GM23338 (cell line): ENCODE measurements around the gene KRT33B. TPM values are rescaled to one million over a fixed set of nuclear protein-coding genes. Genes with fewer than 3 reads are reported as not detected.

ENCODE experiments used
- ATAC-seq: fragments of 200-7000 bp; cut with Tn5 transposase; 3 replicates; pipeline ENCODE4 v1.9.1; 2020
- DNase-seq: peaks from one replicate; pipeline ENCODE4 v3.0.0-alpha.2; 2015; ENCODE audit warnings: low spot score
- H2AFZ ChIP-seq: fragments of 200-600 bp; sonication (generic); 2 replicates; pipeline ENCODE4 v1.8.0; 2016; ENCODE audit warnings: antibody characterized with exemption, mild to moderate bottlenecking, moderate library complexity
- H3F3A ChIP-seq: fragments of 200-600 bp; sonication (generic); replicated peaks from 2 replicates; pipeline ENCODE4 v1.8.0; 2017; ENCODE audit warnings: antibody characterized with exemption, mixed run types, low read depth
- H3K27ac ChIP-seq: fragments of 200-600 bp; sonication (generic); 2 replicates; pipeline ENCODE4 v1.6.1; 2016; ENCODE audit warnings: low read depth
- H3K27me3 ChIP-seq: fragments of 200-600 bp; sonication (generic); 2 replicates; pipeline ENCODE4 v1.8.0; 2016; ENCODE audit warnings: mild to moderate bottlenecking, mixed run types, moderate library complexity; ENCODE audit not compliant: insufficient read depth
- H3K36me3 ChIP-seq: fragments of 200-600 bp; sonication (generic); 2 replicates; pipeline ENCODE4 v1.8.0; 2016; ENCODE audit warnings: mild to moderate bottlenecking; ENCODE audit not compliant: insufficient read depth
- H3K4me1 ChIP-seq: fragments of 200-600 bp; sonication (generic); 2 replicates; pipeline ENCODE4 v1.8.0; 2016; ENCODE audit warnings: mild to moderate bottlenecking, moderate library complexity; ENCODE audit not compliant: insufficient read depth
- H3K4me2 ChIP-seq: fragments of 200-600 bp; sonication (generic); 2 replicates; pipeline ENCODE4 v1.7.1; 2017; ENCODE audit warnings: mixed run types
- H3K4me3 ChIP-seq: fragments of 200-600 bp; sonication (generic); 2 replicates; pipeline ENCODE4 v1.6.1; 2016; ENCODE audit warnings: mixed run types
- H3K79me2 ChIP-seq: fragments of 200-600 bp; sonication (generic); replicated peaks from 2 replicates; pipeline ENCODE4 v1.8.0; 2017; ENCODE audit warnings: mild to moderate bottlenecking; ENCODE audit not compliant: insufficient read depth
- H3K9me2 ChIP-seq: fragments of 200-600 bp; sonication (generic); 2 replicates; pipeline ENCODE4 v1.8.0; 2017; ENCODE audit not compliant: insufficient read depth
- H4K20me1 ChIP-seq: fragments of 200-600 bp; sonication (generic); replicated peaks from 2 replicates; pipeline ENCODE4 v1.8.0; 2017; ENCODE audit warnings: mild to moderate bottlenecking; ENCODE audit not compliant: insufficient read depth
- H3K27ac Mint-ChIP-seq: 2 replicates; pipeline ENCODE4 v1.8.0; 2020; ENCODE audit warnings: inconsistent platforms, mild to moderate bottlenecking, moderate library complexity, mixed read lengths
- H3K27me3 Mint-ChIP-seq: 3 replicates; pipeline ENCODE4 v1.8.0; 2022; ENCODE audit warnings: low read depth, mild to moderate bottlenecking, moderate library complexity, mixed read lengths, inconsistent platforms; ENCODE audit not compliant: insufficient read depth, poor library complexity
- H3K36me3 Mint-ChIP-seq: 3 replicates; pipeline ENCODE4 v1.8.0; 2021; ENCODE audit warnings: low read depth, mild to moderate bottlenecking, inconsistent platforms, moderate library complexity, mixed read lengths
- H3K4me1 Mint-ChIP-seq: 3 replicates; pipeline ENCODE4 v1.8.0; 2020; ENCODE audit warnings: mild to moderate bottlenecking, inconsistent platforms, mixed read lengths
- H3K4me3 Mint-ChIP-seq: 3 replicates; pipeline ENCODE4 v1.8.0; 2021; ENCODE audit warnings: moderate library complexity, mild to moderate bottlenecking, inconsistent platforms, mixed read lengths
- H3K9me3 Mint-ChIP-seq: 3 replicates; pipeline ENCODE4 v1.8.0; 2020; ENCODE audit warnings: moderate library complexity, mild to moderate bottlenecking, inconsistent platforms, mixed read lengths
- CREB1 ChIP-seq: fragments of 250-450 bp; sonication (Bioruptor Pico); IDR thresholded peaks from 2 replicates; pipeline ENCODE4 v1.5.0; 2020; ENCODE audit warnings: low read depth, mild to moderate bottlenecking, moderate library complexity
- CTCF ChIP-seq, 2 experiments: fragments of 200-600 bp in 1 of 2; sonication (generic) in 1 of 2; conservative IDR thresholded peaks; 2 replicates each; pipeline versions ENCODE4 v1.5.1 to v1.6.1; 2016 to 2017; ENCODE audit warnings: antibody characterized with exemption in 2 of 2, low read depth in 2 of 2, mild to moderate bottlenecking in 2 of 2, moderate library complexity in 1 of 2
- EZH2 ChIP-seq: fragments of 200-600 bp; sonication (generic); IDR thresholded peaks from one replicate; pipeline ENCODE4 v1.8.0; 2017; ENCODE audit warnings: antibody characterized with exemption, mild to moderate bottlenecking, low read depth; ENCODE audit not compliant: unreplicated experiment
- EZH2phosphoT487 ChIP-seq: fragments of 200-600 bp; sonication (generic); IDR thresholded peaks from one replicate; pipeline ENCODE4 v1.8.1; 2018; ENCODE audit warnings: antibody characterized with exemption; ENCODE audit not compliant: unreplicated experiment
- NANOG ChIP-seq: IDR thresholded peaks from 2 replicates; pipeline ENCODE4 v1.6.1; 2016; ENCODE audit warnings: antibody characterized with exemption, borderline replicate concordance
- POLR2AphosphoS5 ChIP-seq: IDR thresholded peaks from 2 replicates; pipeline ENCODE4 v1.6.1; 2016; ENCODE audit warnings: antibody characterized with exemption, low read depth
- STAT1 ChIP-seq: IDR thresholded peaks from one replicate; pipeline ENCODE4 v1.6.1; 2016; ENCODE audit warnings: antibody characterized with exemption; ENCODE audit not compliant: unreplicated experiment
- ZNF114 ChIP-seq: fragments of 250-450 bp; sonication (Bioruptor Pico); IDR thresholded peaks from 2 replicates; pipeline ENCODE4 v1.5.0; 2020; ENCODE audit warnings: mild to moderate bottlenecking, moderate library complexity
- ZNF462 ChIP-seq: fragments of 250-450 bp; sonication (Bioruptor Pico); IDR thresholded peaks from 2 replicates; pipeline ENCODE4 v1.5.0; 2020; ENCODE audit warnings: mild to moderate bottlenecking, moderate library complexity
- polyA plus RNA-seq: library from polyadenylated mRNA; unstranded; fragments of >200 nt; fragmentation: Nextera tagmentation; extraction: Ambion mirVana; gene quantifications from 2 replicates; pipeline ENCODE4 v1.2.1, GENCODE V29; 2016
- total RNA-seq: library from RNA; depleted of rRNA; stranded (reverse); fragments of >200 nt; shearing (Covaris generic); gene quantifications from 2 replicates; pipeline ENCODE4 v1.2.3, GENCODE V29; 2014
- TF ChIP-seq, protein P1 (sequence below): IDR thresholded peaks from one replicate; pipeline ENCODE4 v1.6.1; 2018; ENCODE audit warnings: antibody characterized with exemption; ENCODE audit not compliant: unreplicated experiment

Gene KRT33B
- total and polyA plus RNA-seq, 2 experiments from 2014 or later, result not detected

DNA sequence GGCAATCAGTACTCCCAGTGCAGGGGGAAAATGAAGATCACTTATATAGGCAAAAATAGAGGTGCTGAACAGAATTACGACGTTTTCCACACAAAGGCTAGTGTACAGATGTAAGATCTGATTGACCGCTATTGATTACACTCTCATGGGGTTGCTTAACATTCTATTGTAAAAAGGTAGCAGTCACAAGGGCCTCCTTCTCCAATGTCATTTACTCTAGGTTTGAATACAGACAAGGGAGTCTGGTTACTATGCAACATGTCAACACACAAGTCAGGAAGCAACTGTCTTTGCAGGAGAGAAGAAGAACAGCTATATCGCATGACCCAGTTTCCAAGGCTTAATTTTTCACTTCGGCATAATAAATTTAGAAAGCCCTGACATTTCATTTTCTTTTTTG, 46.9 kb upstream of the KRT33B start (continued):
- TF ChIP-seq, protein P1, sequence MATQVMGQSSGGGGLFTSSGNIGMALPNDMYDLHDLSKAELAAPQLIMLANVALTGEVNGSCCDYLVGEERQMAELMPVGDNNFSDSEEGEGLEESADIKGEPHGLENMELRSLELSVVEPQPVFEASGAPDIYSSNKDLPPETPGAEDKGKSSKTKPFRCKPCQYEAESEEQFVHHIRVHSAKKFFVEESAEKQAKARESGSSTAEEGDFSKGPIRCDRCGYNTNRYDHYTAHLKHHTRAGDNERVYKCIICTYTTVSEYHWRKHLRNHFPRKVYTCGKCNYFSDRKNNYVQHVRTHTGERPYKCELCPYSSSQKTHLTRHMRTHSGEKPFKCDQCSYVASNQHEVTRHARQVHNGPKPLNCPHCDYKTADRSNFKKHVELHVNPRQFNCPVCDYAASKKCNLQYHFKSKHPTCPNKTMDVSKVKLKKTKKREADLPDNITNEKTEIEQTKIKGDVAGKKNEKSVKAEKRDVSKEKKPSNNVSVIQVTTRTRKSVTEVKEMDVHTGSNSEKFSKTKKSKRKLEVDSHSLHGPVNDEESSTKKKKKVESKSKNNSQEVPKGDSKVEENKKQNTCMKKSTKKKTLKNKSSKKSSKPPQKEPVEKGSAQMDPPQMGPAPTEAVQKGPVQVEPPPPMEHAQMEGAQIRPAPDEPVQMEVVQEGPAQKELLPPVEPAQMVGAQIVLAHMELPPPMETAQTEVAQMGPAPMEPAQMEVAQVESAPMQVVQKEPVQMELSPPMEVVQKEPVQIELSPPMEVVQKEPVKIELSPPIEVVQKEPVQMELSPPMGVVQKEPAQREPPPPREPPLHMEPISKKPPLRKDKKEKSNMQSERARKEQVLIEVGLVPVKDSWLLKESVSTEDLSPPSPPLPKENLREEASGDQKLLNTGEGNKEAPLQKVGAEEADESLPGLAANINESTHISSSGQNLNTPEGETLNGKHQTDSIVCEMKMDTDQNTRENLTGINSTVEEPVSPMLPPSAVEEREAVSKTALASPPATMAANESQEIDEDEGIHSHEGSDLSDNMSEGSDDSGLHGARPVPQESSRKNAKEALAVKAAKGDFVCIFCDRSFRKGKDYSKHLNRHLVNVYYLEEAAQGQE, result no peak
- no peak for TF ChIP-seq ZNF114 (CRISPR knock-in tag)
- TF ChIP-seq EZH2, result no peak

GRCh38 chr17:41415833-41416335, 46.3 kb upstream of the KRT33B start:
- no peaks in the 10 kb centered on the region for H3K27me3 ChIP-seq
- H3K36me3 Mint-ChIP-seq, result no peaks in the 10 kb centered on the region
- H3K27ac Mint-ChIP-seq, result no peak overlapping the region
- no peak overlapping the region for H3K4me2 ChIP-seq
- DNase-seq (no peak), ATAC-seq (no peak)
- no peak overlapping the region for H3K4me3 Mint-ChIP-seq
- H3K9me3 Mint-ChIP-seq, result no peaks in the 10 kb centered on the region
- peaks cover 12% of the 10 kb centered on the region; the same call in 1 of the 2 replicates for H3K4me1 ChIP-seq
- H3K27ac ChIP-seq, result no peak overlapping the region
- H3K36me3 ChIP-seq, result no peaks in the 10 kb centered on the region
- H3K27me3 Mint-ChIP-seq, result no peaks in the 10 kb centered on the region
- H4K20me1 ChIP-seq, result no peaks in the 10 kb centered on the region
- H3K4me3 ChIP-seq, result no peak overlapping the region
- H3K4me1 Mint-ChIP-seq, result peaks cover 31% of the 10 kb centered on the region
- H2AFZ ChIP-seq, result no peak overlapping the region
- no peaks in the 10 kb centered on the region for H3K79me2 ChIP-seq
- H3F3A ChIP-seq, result no peaks in the 10 kb centered on the region
- peaks cover 11% of the 10 kb centered on the region for H3K9me2 ChIP-seq
- TF ChIP-seq, protein P1, result no peak
- TF ChIP-seq CTCF (conservative IDR thresholded peaks at IDR 0.05; ENCODE audit: low read depth in 2 of 2) (no peak), POLR2AphosphoS5 (no peak), ZNF114 (CRISPR knock-in tag) (no peak), STAT1 (no peak), EZH2 (no peak), CREB1 (CRISPR knock-in tag) (no peak), ZNF462 (no peak), NANOG (no peak), EZH2phosphoT487 (no peak)
